ENCODE data around the gene SLC14A1.

The SLC14A1 gene

GRCh38 chr18:45783097-45784075, 59.4 kb downstream of the SLC14A1 start:
- no peak for TF ChIP-seq CTCF (IDR thresholded peaks at IDR 0.05; ENCODE audit: unreplicated experiment in 3 of 3)
- H3K36me3 Mint-ChIP-seq (ENCODE audit: low read depth) = no peaks in the 10 kb centered on the region
- H3K27me3 Mint-ChIP-seq (ENCODE audit: low read depth) = peaks cover 14% of the 10 kb centered on the region
- H3K4me1 Mint-ChIP-seq = peaks cover 15% of the 10 kb centered on the region
- H3K9me3 Mint-ChIP-seq = no peaks in the 10 kb centered on the region
- no peak overlapping the region for H3K4me3 Mint-ChIP-seq
- H3K27ac Mint-ChIP-seq = peak overlapping the region in 2 of 3 experiments; percentile 66 to 73

GRCh38 chr18:45785134-45785533, 61.2 kb downstream of the SLC14A1 start:
- peaks cover 7% of the 10 kb centered on the region for H3K27me3 Mint-ChIP-seq (ENCODE audit: low read depth)
- H3K4me1 Mint-ChIP-seq = peaks cover 15% of the 10 kb centered on the region
- H3K9me3 Mint-ChIP-seq = no peaks in the 10 kb centered on the region
- peak overlapping the region in 1 of 3 experiments; percentile 10 for H3K27ac Mint-ChIP-seq
- H3K36me3 Mint-ChIP-seq (ENCODE audit: low read depth) = no peaks in the 10 kb centered on the region
- H3K4me3 Mint-ChIP-seq = no peak overlapping the region
- TF ChIP-seq CTCF (IDR thresholded peaks at IDR 0.05; ENCODE audit: unreplicated experiment in 3 of 3) = no peak

- peaks cover 4% of the 10 kb centered on the region for H3K27me3 Mint-ChIP-seq (ENCODE audit: low read depth)
- TF ChIP-seq CTCF (IDR thresholded peaks at IDR 0.05; ENCODE audit: unreplicated experiment in 3 of 3) = no peak
- H3K27ac Mint-ChIP-seq = no peak overlapping the region
- H3K4me1 Mint-ChIP-seq = peaks cover 15% of the 10 kb centered on the region
- no peaks in the 10 kb centered on the region for H3K36me3 Mint-ChIP-seq (ENCODE audit: low read depth)
- peaks cover 3% of the 10 kb centered on the region for H3K9me3 Mint-ChIP-seq
- no peak overlapping the region for H3K4me3 Mint-ChIP-seq
Observed at GRCh38 chr18:45786941-45787340, 63.0 kb downstream of the SLC14A1 start.

- Mint-ChIP-seq H3K4me3 (no peak overlapping the region), H3K36me3 (ENCODE audit: low read depth) (no peaks in the 10 kb centered on the region), H3K27ac (no peak overlapping the region), H3K27me3 (ENCODE audit: low read depth) (peaks cover 3% of the 10 kb centered on the region), H3K9me3 (peaks cover 3% of the 10 kb centered on the region), H3K4me1 (peaks cover 15% of the 10 kb centered on the region)
- TF ChIP-seq CTCF (IDR thresholded peaks at IDR 0.05; ENCODE audit: unreplicated experiment in 3 of 3) = no peak
Observed at GRCh38 chr18:45787346-45787745, 63.4 kb downstream of the SLC14A1 start.

- H3K9me3 Mint-ChIP-seq = peaks cover 5% of the 10 kb centered on the region
- H3K27me3 Mint-ChIP-seq (ENCODE audit: low read depth) = no peaks in the 10 kb centered on the region
- no peak overlapping the region for H3K27ac Mint-ChIP-seq
- no peak overlapping the region for H3K4me3 Mint-ChIP-seq
- TF ChIP-seq CTCF (IDR thresholded peaks at IDR 0.05; ENCODE audit: unreplicated experiment in 3 of 3) = no peak
- H3K36me3 Mint-ChIP-seq (ENCODE audit: low read depth) = no peaks in the 10 kb centered on the region
- peaks cover 6% of the 10 kb centered on the region for H3K4me1 Mint-ChIP-seq
Observed at GRCh38 chr18:45788861-45789260, 64.9 kb downstream of the SLC14A1 start.

Data from nephron (organoid).